Measurements from ENCODE around the gene EPS8L1. TPM values are rescaled to one million over a fixed set of nuclear protein-coding genes. Genes with fewer than 3 reads are reported as not detected.

The EPS8L1 gene
- 45.9 and 64.6 TPM in 2 replicates for total RNA-seq

DNA sequence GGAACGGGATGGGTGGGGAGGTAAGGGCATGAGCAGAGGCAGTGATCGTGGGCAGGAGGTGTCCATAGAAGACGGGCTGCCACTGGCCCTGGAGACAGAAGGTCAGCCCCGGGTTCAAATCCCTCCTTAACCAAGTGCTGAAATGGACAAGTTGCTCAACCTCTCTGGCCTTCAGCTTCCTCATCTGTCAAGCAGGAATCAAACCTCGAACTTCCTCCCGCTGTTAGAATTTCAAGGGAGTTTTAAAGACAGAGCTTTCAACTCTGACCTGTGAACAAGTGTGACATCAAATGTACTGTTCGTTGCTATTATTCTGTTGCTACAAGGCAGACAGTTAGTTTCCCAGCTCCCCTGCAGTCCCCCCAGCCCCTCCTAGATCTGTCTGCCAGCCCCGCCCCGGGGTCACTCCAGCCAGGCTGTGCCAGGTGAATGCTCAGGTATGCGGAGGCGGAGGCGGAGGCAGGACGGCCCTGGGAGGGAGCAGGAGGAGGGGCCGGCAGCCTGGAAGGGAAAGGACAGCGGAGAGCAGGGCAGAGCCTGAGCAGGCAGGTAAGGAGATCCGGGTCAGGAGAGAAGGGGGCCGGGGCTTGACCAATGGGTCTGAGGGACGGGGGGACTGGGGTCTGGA is at the start of gene EPS8L1:
EPS8L1 (plus strand) TSS at position 499 of the 628 bp plus-strand sequence. CDS start 576 bp downstream, outside the sequence.

GRCh38 chr19:55062735-55063491 is 12.8 kb upstream of the EPS8L1 start, which contains the start of gene RDH13:
TSS of gene RDH13 (minus strand) at chr19:55063148. CDS start at chr19:55063032, 116 bp downstream.

GRCh38 chr19:55116859-55117662 is 41.4 kb downstream of the EPS8L1 start, which contains the start of gene PPP1R12C:
TSS of gene PPP1R12C (minus strand) at chr19:55117637. CDS start at chr19:55117543, 94 bp downstream.

Small RNAs within 50 kb of the gene (small RNA-seq; reads per million reads assigned to genes)
- gene MIR7975: not detected

Other genes starting within 250 kb of the EPS8L1 start
- gene KIR2DS4, start 243.2 kb upstream of the EPS8L1 start, total RNA-seq: not detected in 2 replicates
- under 0.01 TPM in 1 of 2 replicates, not detected in the other for gene KIR3DL2, start 225.4 kb upstream of the EPS8L1 start, total RNA-seq
- not detected in 2 replicates for gene FCAR, start 201.6 kb upstream of the EPS8L1 start, total RNA-seq
- gene NCR1, start 169.7 kb upstream of the EPS8L1 start, total RNA-seq: not detected in 2 replicates
- 0.33 TPM in 1 of 2 replicates, not detected in the other for gene NLRP7, start 128.3 kb upstream of the EPS8L1 start, total RNA-seq
- gene NLRP2, start 109.5 kb upstream of the EPS8L1 start, total RNA-seq: 21.2 and 23.0 TPM in 2 replicates
- 0.39 and 1.8 TPM in 2 replicates for gene GP6, start 37.6 kb upstream of the EPS8L1 start, total RNA-seq
- gene RDH13, start 12.7 kb upstream of the EPS8L1 start, total RNA-seq: 23.2 and 55.0 TPM in 2 replicates
- gene PPP1R12C, start 41.8 kb downstream of the EPS8L1 start, total RNA-seq: 53.4 and 55.2 TPM in 2 replicates
- gene TNNT1, start 73.3 kb downstream of the EPS8L1 start, total RNA-seq: 28.4 and 80.9 TPM in 2 replicates
- 0.43 TPM in 1 of 2 replicates, not detected in the other for gene TNNI3, start 81.9 kb downstream of the EPS8L1 start, total RNA-seq
- 0.76 TPM in 1 of 2 replicates, not detected in the other for gene DNAAF3, start 90.7 kb downstream of the EPS8L1 start, total RNA-seq
- gene SYT5, start 104.4 kb downstream of the EPS8L1 start, total RNA-seq: not detected in 2 replicates
- under 0.01 and 0.22 TPM in 2 replicates for gene PTPRH, start 133.6 kb downstream of the EPS8L1 start, total RNA-seq
- gene TMEM86B, start 152.9 kb downstream of the EPS8L1 start, total RNA-seq: 3.9 TPM in 2 replicates
- gene PPP6R1, start 183.1 kb downstream of the EPS8L1 start, total RNA-seq: 32.2 and 54.1 TPM in 2 replicates
- 20.4 and 64.0 TPM in 2 replicates for gene HSPBP1, start 204.2 kb downstream of the EPS8L1 start, total RNA-seq
- gene BRSK1, start 208.1 kb downstream of the EPS8L1 start, total RNA-seq: 0.79 and 2.2 TPM in 2 replicates
- gene TMEM150B, start 249.5 kb downstream of the EPS8L1 start, total RNA-seq: not detected in 2 replicates

Measured in placental epithelial cell (primary cell).